ENCODE measurements around the gene CD84.
"Not testable (repeated sequence)": the region's sequence is repeated elsewhere in the genome, so short reads cannot be mapped to it uniquely, and the experiment has no call there.

The CD84 gene

DNA sequence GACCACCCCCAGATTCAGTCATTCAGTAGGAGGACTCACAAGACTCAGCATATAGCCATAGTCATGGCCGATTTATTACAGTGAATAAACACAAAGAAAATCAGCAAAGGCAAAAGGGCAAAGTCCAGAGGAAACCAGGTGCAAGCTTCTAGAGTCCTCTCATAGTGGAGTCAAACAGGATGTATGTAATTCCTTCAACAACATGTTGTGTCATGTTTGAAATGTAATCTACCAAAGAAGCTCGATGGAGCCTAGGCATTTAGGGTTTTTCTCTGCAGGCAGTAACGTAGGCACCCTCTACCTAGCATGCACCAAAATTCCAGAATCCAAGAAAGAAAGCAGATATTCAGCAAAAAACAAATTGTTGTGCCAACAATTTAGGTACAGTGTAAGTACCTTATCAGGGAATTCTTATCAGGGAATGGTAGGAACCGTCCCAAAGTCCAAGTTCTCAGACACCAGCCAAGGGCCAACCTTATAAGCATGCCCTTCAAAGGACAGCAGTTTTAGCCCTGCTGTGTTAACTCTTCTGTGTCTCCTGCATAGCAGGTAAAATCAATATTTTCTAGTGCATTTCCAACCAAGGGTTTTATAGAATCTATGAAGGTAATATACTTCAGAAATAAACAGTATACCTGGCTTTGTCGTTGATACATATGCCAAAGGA is 40.2 kb downstream of the CD84 start:
- Histone ChIP-seq H3K27me3 (ENCODE audit: insufficient read depth, low read depth) (no peaks in the 10 kb centered on the region), H3K36me3 (ENCODE audit: insufficient read depth) (no peaks in the 10 kb centered on the region), H3K4me2 (no peak overlapping the region), H4K20me1 (ENCODE audit: insufficient read depth) (no peaks in the 10 kb centered on the region), H3K79me2 (ENCODE audit: insufficient read depth, low read depth) (no peaks in the 10 kb centered on the region), H2AFZ (ENCODE audit: low read depth) (no peak overlapping the region), H3K4me3 (IDR thresholded peaks at IDR 0.05; ENCODE audit: insufficient read depth, low read depth, low read length) (peak overlapping the region; percentile 30), H3K9ac (no peak overlapping the region), H3K4me1 (ENCODE audit: low read depth, poor library complexity, severe bottlenecking) (peaks cover 25% of the 10 kb centered on the region), H3K27ac (no peak overlapping the region)
- TF ChIP-seq, protein P1, sequence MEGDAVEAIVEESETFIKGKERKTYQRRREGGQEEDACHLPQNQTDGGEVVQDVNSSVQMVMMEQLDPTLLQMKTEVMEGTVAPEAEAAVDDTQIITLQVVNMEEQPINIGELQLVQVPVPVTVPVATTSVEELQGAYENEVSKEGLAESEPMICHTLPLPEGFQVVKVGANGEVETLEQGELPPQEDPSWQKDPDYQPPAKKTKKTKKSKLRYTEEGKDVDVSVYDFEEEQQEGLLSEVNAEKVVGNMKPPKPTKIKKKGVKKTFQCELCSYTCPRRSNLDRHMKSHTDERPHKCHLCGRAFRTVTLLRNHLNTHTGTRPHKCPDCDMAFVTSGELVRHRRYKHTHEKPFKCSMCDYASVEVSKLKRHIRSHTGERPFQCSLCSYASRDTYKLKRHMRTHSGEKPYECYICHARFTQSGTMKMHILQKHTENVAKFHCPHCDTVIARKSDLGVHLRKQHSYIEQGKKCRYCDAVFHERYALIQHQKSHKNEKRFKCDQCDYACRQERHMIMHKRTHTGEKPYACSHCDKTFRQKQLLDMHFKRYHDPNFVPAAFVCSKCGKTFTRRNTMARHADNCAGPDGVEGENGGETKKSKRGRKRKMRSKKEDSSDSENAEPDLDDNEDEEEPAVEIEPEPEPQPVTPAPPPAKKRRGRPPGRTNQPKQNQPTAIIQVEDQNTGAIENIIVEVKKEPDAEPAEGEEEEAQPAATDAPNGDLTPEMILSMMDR (conservative IDR thresholded peaks at IDR 0.05; ENCODE audit: low read depth, low read length), result no peak

DNA sequence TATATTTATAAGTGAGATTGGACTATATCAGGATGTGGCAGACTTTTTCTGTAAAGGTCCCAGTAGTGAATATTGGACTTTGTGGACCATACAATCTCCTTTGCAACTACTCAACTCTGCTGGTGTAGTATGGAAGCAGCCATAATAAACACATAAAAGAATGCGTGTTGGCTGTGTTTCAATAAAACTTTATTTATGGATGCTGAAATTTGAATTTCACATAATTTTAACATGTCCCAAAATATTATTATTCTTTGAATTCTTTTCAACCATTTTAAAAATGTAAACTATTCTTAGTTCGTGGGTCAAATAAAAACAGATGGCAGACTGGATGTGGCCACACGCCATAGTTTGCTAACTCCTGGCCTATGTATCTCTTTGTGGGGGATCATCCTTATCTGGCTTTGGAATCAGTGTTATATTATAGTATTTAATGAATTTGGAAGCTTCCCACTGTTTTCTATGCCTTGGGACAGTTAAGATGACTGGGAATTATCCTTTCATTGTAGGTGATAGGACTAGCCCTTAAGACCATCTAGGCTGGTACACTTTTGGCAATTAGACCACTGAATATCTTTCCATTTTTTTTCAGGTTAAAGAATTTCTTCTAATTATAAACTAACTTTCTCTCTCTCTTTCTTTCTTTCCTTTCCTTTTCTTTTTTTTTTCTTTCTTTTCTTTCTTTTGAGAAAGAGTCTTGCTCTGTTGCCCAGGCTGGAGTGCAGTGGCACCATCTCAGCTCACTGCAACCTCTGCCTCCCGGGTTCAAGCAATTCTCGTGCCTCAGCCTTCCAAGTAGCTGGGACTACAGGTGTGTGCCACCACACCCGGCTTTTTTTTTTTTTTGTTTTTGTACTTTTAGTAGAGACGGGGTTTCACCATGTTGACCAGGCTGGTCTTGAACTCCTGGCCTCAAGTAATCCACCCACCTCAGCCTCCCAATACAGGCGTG is 41.3 kb downstream of the CD84 start:
- Histone ChIP-seq H3K4me3 (IDR thresholded peaks at IDR 0.05; ENCODE audit: insufficient read depth, low read depth, low read length) (peak overlapping the region; percentile 30), H3K79me2 (ENCODE audit: insufficient read depth, low read depth) (no peaks in the 10 kb centered on the region), H4K20me1 (ENCODE audit: insufficient read depth) (no peaks in the 10 kb centered on the region), H3K27me3 (ENCODE audit: insufficient read depth, low read depth) (no peaks in the 10 kb centered on the region), H3K4me1 (ENCODE audit: low read depth, poor library complexity, severe bottlenecking) (peaks cover 25% of the 10 kb centered on the region), H3K36me3 (ENCODE audit: insufficient read depth) (no peaks in the 10 kb centered on the region), H3K9ac (no peak overlapping the region), H3K27ac (no peak overlapping the region), H2AFZ (ENCODE audit: low read depth) (no peak overlapping the region), H3K4me2 (no peak overlapping the region)
- TF ChIP-seq, protein P1 (conservative IDR thresholded peaks at IDR 0.05; ENCODE audit: low read depth, low read length), result no peak

DNA sequence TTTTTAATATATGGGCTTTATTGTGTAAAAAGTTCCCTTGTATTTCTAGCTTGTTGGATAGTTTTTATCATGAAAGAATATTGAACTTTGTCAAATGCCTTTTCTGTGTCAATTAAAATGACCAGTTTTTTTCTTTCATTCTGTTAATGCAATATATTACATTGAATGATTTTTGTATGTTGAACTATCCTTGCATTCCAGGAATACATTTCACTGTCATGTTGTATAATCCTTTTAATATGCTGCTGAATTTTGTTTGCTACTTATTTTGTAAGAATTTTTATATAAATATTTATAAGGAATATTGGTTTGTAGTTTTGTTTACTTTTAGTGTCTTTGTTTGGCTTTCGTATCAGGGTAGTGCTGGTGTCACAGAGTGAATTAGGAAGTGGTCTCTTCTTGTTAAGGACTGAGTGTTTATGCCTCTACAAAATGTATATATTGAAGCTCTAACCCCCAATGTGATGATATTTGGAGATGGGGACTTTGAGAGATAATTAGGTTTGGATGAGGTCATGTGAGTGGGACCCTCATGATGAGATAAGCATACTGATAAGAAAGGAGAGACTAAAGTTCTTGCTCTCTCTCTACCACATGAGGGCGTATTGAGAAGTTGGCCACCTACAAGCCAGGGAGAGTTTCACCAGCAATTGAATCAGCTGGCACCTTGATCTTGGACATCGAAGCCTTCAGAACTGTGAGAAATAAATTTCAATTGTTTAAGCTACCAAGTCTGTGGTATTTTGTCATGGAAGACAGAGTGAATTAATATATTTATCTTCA is 44.3 kb downstream of the CD84 start:
- H4K20me1 ChIP-seq (ENCODE audit: insufficient read depth), result no peaks in the 10 kb centered on the region
- H3K27me3 ChIP-seq (ENCODE audit: insufficient read depth, low read depth), result no peaks in the 10 kb centered on the region
- H3K27ac ChIP-seq, result no peak overlapping the region
- H3K79me2 ChIP-seq (ENCODE audit: insufficient read depth, low read depth), result no peaks in the 10 kb centered on the region
- H3K4me1 ChIP-seq (ENCODE audit: low read depth, poor library complexity, severe bottlenecking), result peaks cover 15% of the 10 kb centered on the region
- no peak overlapping the region for H3K4me3 ChIP-seq (IDR thresholded peaks at IDR 0.05; ENCODE audit: insufficient read depth, low read depth, low read length)
- H3K9ac ChIP-seq, result no peak overlapping the region
- TF ChIP-seq, protein P1 (conservative IDR thresholded peaks at IDR 0.05; ENCODE audit: low read depth, low read length), result peak; percentile 54; the same call in 1 of the 2 replicates
- H3K36me3 ChIP-seq (ENCODE audit: insufficient read depth), result no peaks in the 10 kb centered on the region
- H2AFZ ChIP-seq (ENCODE audit: low read depth), result no peak overlapping the region
- no peak overlapping the region for H3K4me2 ChIP-seq

DNA sequence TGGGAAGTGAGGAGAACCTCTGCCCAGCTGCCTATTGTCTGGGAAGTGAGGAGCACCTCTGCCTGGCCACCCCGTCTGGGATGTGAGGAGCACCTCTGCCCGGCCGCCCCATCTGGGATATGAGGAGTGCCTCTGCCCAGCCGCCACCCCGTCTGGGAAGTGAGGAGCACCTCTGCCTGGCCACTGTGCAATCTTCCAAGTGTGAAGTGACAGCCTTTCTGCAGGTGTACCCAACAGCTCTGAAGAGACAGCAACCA is 46.8 kb downstream of the CD84 start:
- H3K9ac ChIP-seq; H3K36me3 ChIP-seq (ENCODE audit: insufficient read depth); H3K79me2 ChIP-seq (ENCODE audit: insufficient read depth, low read depth); H3K27me3 ChIP-seq (ENCODE audit: insufficient read depth, low read depth); H3K27ac ChIP-seq; H4K20me1 ChIP-seq (ENCODE audit: insufficient read depth); H2AFZ ChIP-seq (ENCODE audit: low read depth); H3K4me1 ChIP-seq (ENCODE audit: low read depth, poor library complexity, severe bottlenecking); H3K4me2 ChIP-seq; H3K4me3 ChIP-seq (IDR thresholded peaks at IDR 0.05; ENCODE audit: insufficient read depth, low read depth, low read length): not testable (repeated sequence)

DNA sequence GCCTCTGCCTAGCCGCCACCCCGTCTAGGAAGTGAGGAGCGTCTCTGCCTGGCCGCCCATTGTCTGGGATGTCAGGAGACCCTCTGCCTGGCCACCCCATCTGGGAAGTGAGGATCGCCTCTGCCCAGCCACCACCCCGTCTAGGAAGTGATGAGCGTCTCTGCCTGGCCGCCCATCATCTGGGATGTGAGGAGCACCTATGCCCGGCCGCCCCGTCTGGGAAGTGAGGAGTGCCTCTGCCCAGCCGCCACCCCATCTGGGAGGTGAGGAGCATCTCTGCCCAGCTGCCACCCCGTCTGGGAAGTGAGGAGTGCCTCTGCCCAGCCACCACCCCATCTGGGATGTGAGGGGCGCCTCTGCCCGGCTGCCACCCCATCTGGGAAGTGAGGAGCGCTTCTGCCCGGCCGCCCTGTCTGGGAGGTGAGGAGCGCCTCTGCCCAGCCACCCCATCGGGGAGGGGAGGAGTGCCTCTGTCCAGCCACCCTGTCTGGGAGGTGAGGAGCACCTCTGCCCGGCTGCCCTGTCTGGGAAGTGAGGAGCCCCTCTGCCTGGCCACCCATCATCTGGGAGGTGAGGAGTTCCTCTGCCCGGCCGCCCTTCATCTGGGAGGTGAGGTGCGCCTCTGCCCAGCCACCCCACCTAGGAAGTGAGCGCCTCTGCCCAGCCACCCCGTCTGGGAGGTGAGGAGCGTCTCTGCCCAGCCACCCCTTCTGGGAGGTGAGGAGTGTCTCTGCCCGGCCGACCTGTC is 47.3 kb downstream of the CD84 start:
- H4K20me1 ChIP-seq (ENCODE audit: insufficient read depth); H3K9ac ChIP-seq; H2AFZ ChIP-seq (ENCODE audit: low read depth); H3K27ac ChIP-seq; H3K79me2 ChIP-seq (ENCODE audit: insufficient read depth, low read depth); H3K27me3 ChIP-seq (ENCODE audit: insufficient read depth, low read depth); H3K36me3 ChIP-seq (ENCODE audit: insufficient read depth); H3K4me2 ChIP-seq; H3K4me3 ChIP-seq (IDR thresholded peaks at IDR 0.05; ENCODE audit: insufficient read depth, low read depth, low read length); H3K4me1 ChIP-seq (ENCODE audit: low read depth, poor library complexity, severe bottlenecking): not testable (repeated sequence)

DNA sequence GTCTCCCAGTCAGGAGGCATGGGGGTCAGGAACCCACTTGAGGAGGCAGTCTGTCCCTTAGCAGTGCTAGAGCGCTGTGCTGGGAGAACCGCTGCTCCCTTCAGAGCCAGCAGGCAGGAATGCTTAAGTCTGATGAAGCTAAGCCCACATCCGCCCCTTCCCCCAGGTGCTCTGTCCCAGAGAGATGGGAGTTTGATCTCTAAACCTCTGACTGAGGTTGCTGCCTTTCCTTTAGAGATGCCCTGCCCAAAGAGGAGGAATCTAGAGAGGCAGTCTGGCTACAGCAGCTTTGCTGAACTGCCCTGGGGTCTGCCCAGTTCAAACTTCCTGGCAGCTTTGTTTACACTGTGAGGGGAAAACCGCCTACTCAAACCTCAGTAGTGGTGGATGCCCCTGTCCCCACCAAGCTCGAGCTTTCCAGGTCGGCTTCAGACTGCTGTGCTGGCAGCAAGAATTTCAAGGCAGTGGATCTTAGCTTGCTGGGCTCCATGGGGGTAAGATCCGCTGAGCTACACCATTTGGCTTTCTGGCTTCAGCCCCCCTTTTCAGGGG is 49.8 kb downstream of the CD84 start:
- not testable (repeated sequence) for H3K27ac ChIP-seq; H3K4me3 ChIP-seq (IDR thresholded peaks at IDR 0.05; ENCODE audit: insufficient read depth, low read depth, low read length); H3K27me3 ChIP-seq (ENCODE audit: insufficient read depth, low read depth); H3K4me1 ChIP-seq (ENCODE audit: low read depth, poor library complexity, severe bottlenecking); H3K4me2 ChIP-seq; H3K36me3 ChIP-seq (ENCODE audit: insufficient read depth); H3K9ac ChIP-seq; H4K20me1 ChIP-seq (ENCODE audit: insufficient read depth); H3K79me2 ChIP-seq (ENCODE audit: insufficient read depth, low read depth); H2AFZ ChIP-seq (ENCODE audit: low read depth)

DNA sequence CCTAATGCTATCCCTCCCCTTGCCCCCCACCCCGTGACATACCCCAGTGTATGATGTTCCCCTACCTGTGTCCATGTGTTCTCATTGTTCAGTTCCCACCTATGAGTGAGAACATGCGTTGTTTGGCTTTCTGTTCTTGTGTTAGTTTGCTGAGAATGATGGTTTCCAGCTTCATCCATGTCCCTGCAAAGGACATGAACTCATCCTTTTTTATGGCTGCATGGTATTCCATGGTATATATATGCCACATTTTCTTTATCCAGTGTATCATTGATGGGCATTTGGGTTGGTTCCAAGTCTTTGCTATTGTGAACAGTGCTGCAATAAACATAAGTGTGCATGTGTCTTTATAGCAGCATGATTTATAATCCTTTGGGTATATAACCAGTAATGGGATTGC is 55.5 kb downstream of the CD84 start:
- H3K4me1 ChIP-seq (ENCODE audit: low read depth, poor library complexity, severe bottlenecking); H3K27me3 ChIP-seq (ENCODE audit: insufficient read depth, low read depth); H3K79me2 ChIP-seq (ENCODE audit: insufficient read depth, low read depth); H3K27ac ChIP-seq; H4K20me1 ChIP-seq (ENCODE audit: insufficient read depth); H3K36me3 ChIP-seq (ENCODE audit: insufficient read depth); H2AFZ ChIP-seq (ENCODE audit: low read depth); H3K9ac ChIP-seq; H3K4me3 ChIP-seq (IDR thresholded peaks at IDR 0.05; ENCODE audit: insufficient read depth, low read depth, low read length); H3K4me2 ChIP-seq: not testable (repeated sequence)
